Bone marrow (tissue), 2 donors: ENCODE measurements around the gene DDR1.

ENCODE experiments used
- DNase-seq, 2 donors: peaks; one replicate each; lab custom pipeline; 2025; lab: John Stamatoyannopoulos, UW

Gene DDR1

GRCh38 chr6:30881392-30882203 is 2.7 kb upstream of the DDR1 start:
- no peak for DNase-seq

DNA sequence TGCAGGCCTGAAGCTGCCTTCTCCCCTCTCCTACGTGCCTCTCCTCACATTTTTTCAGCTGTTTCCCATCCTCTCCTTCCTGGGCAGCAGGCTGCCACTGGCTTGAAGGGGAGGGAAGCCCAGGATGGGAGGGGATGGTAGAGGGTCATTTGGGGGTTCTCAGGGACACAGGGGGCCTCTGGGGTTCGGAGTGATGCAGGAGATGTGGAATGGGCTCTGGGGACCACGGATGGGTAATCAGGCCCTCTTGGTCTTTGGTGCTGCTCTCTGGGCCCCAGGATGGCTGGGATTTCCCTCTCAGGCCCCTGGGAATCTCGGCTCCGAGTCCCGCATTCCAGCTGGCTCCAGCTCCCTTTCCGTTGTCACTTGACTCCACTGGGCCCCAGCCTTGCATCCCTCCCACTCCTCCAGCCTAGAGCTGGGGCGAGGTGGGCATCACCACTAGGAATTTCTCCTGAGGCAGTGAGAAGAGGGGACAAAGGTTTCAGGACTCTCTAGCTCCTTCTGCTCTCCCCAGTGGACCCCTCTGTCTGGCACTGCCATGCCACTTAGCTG is 2.0 kb upstream of the DDR1 start:
- DNase-seq, result no peak

DNA sequence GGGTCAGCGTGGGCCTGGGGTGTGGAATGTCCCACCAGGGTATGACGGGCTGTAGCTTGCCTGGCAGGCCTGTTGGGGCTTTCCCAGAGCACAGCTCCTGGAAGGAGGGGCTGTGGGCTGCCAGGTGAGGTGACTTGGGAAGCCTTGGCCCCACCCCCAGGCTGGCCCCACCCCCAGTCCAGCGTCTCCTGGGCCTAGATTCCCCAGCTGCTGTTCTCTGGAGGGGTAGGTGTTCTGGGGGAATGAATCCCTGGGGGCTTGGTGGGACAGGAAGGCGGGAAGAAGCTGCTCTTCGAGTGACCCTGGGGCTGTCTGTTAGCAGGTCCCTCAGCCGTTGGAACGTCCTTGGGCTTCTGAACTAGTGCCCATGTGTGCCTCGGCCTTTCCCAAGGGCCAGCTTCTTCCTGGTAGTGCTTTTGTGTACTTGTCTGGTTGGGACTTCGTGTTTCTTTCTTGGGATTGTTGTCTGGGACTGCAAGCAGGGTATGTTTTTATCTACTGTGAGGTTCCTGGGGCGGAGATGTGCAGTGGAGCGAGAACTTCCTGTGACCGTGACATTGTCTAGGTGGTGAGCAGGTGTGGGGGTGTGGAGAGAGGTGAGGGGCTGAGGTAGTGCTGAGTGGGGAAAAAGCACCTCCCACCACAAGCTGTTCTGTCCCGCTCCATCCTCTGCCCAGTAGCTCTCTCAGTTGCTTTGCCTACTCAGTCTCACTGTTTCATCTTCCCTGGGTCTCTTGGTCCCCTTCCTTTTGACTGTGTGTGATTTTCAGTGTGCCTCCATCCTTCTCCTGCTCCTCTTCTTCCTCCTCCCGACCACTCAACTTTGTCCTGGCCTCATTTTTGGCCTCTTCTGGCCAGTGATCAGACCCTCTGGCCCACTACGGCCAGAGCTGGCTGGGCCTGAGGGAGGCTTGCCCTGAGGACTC is 1.3 kb upstream of the DDR1 start:
- no peak for DNase-seq

GRCh38 chr6:30884521-30885480 is 482 bp downstream of the DDR1 start:
- DNase-seq, result no peak

- no peak for DNase-seq
Measured at GRCh38 chr6:30885481-30885998, 1.2 kb downstream of the DDR1 start.

GRCh38 chr6:30885999-30886896 is 1.9 kb downstream of the DDR1 start:
- no peak for DNase-seq

DNA sequence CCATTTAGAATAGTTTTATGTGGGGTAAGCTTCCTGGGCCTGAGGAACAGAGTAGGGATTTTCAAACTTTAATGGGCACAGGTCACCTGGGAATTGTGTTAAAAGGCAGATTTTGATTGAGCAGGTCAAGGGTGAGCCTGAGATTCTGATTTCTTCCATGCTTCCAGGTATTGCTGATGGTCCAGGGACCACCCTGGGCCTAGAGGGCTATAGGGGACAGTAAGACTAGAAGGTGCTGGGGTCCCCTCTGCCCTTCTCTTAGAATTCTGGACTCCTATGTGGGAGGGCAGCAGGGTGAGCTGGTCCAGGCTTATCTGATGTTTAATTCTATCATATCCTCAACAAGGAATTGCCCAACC is 2.6 kb downstream of the DDR1 start:
- no peak for DNase-seq

DNA sequence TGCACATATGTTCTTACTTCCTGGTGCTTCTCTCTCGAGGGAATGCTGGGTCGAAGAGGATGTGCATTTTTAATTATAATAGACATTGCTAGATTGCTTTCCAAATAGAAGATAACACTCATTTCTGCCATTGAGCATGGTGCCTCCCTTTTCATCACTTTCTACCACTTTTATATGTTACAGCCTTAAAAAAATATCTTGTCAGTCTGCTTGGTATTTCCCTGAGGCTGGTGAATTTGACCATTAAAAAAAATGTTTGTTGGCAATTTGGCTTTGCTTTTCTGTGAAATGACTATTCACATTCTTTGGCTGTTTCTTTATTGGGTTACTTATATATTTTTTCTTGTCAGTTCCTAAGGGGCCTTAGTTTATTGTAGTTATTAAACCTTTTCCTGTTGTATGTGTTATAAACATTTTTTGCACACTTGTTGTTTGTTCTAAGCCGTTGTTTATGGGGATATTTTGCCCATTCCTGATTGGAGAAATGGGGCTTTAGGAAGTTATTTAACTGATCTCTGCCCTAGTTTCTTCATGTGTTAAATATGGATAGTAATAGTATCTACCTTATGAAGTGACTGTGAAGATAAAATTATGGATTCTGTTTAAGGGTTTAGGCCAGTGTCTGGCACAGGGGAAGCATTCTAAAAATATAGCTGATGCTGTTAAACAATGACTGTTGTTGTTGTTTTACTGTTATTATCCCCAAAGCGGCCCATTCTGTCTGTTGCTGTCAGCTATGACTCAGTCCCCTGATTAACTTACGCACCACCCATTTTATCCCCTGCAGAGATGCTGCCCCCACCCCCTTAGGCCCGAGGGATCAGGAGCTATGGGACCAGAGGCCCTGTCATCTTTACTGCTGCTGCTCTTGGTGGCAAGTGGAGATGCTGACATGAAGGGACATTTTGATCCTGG is 3.8 kb downstream of the DDR1 start:
- DNase-seq, result no peak

- DNase-seq, result no peak
Measured at GRCh38 chr6:30888816-30889495, 4.6 kb downstream of the DDR1 start.

DNA sequence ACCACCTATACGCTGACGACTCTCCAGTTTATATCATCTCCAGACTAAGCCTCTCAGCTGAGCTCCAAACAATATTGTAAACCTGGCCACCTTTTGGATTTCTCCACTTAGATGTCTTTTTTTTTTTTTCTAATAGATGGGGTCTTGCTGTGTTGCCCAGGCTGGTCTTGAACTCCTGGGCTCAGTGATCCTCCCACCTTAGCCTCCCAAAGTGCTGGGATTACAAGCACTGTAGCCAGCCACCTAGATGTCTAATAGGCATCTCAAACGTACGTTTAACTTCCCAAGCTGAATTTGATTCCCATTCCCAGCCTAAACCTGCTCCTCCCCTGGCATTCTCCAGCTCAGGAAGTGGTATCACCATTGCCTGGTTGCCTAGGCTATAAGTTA is 5.2 kb downstream of the DDR1 start:
- no peak for DNase-seq

GRCh38 chr6:30889921-30890645 is 5.8 kb downstream of the DDR1 start:
- DNase-seq, result no peak

- DNase-seq, result no peak
Measured at GRCh38 chr6:30890646-30891449, 6.5 kb downstream of the DDR1 start.

- DNase-seq, result no peak
Measured at GRCh38 chr6:30891450-30891723, 7.1 kb downstream of the DDR1 start.

DNA sequence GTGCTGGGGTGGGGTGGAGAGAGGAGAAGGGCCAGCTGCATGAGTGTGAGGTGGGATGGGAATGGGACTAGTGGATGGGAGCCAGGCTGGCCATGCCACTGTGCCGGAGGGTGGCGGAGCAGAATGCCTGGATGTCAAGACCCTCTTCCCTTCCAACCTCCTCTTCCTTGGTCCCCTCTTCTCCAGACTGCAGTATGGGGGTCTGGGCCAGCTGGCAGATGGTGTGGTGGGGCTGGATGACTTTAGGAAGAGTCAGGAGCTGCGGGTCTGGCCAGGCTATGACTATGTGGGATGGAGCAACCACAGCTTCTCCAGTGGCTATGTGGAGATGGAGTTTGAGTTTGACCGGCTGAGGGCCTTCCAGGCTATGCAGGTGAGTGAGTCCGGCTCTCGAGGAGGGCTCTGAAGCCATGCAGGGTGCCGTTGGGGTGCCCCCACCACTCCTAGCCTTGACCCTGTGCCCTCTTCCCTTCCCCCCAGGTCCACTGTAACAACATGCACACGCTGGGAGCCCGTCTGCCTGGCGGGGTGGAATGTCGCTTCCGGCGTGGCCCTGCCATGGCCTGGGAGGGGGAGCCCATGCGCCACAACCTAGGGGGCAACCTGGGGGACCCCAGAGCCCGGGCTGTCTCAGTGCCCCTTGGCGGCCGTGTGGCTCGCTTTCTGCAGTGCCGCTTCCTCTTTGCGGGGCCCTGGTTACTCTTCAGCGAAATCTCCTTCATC is 7.7 kb downstream of the DDR1 start:
- DNase-seq, result no peak

DNA sequence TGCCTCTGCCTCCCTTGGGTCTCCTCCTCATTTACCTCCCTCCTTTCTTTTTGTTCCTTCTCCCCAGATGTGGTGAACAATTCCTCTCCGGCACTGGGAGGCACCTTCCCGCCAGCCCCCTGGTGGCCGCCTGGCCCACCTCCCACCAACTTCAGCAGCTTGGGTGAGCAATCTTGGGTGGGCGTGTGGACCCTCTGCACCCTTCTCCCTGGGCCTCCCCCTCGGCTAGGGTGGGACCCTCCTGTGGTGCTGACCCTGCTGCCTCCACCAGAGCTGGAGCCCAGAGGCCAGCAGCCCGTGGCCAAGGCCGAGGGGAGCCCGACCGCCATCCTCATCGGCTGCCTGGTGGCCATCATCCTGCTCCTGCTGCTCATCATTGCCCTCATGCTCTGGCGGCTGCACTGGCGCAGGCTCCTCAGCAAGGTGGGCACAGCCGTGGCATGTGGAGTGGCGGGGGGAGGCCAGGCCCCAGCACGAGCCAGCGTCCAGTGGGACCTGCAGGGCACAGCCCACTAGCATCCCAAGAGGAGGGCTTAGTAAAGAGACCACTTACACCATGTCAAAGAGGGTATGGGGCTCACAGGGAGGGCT is 8.8 kb downstream of the DDR1 start:
- no peak for DNase-seq

DNA sequence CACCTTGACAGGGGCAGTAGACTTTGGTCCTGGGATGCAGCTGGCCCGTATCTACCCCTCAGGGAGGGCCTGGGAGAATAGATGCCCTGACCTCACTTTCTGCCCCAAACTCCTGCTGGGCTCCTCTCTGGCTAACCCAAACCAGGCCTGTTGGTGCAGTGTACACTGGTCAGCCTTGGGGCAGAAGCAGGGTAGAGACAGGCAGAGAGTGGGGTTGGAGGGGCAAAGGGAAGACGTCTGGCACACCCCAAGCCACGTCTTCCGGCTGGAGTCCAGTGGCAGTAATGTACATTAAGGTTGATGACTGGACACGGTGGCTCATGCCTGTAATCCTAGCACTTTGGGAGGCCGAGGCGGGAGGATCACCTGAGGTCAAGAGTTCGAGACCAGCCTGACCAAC is 9.3 kb downstream of the DDR1 start:
- DNase-seq, result no peak
